NCI-H2171 (cell line): ENCODE data around the gene PRDM12.

Experiments
- DNase-seq: peaks from one replicate; lab custom pipeline; 2025; lab: John Stamatoyannopoulos, UW

Gene PRDM12

DNA sequence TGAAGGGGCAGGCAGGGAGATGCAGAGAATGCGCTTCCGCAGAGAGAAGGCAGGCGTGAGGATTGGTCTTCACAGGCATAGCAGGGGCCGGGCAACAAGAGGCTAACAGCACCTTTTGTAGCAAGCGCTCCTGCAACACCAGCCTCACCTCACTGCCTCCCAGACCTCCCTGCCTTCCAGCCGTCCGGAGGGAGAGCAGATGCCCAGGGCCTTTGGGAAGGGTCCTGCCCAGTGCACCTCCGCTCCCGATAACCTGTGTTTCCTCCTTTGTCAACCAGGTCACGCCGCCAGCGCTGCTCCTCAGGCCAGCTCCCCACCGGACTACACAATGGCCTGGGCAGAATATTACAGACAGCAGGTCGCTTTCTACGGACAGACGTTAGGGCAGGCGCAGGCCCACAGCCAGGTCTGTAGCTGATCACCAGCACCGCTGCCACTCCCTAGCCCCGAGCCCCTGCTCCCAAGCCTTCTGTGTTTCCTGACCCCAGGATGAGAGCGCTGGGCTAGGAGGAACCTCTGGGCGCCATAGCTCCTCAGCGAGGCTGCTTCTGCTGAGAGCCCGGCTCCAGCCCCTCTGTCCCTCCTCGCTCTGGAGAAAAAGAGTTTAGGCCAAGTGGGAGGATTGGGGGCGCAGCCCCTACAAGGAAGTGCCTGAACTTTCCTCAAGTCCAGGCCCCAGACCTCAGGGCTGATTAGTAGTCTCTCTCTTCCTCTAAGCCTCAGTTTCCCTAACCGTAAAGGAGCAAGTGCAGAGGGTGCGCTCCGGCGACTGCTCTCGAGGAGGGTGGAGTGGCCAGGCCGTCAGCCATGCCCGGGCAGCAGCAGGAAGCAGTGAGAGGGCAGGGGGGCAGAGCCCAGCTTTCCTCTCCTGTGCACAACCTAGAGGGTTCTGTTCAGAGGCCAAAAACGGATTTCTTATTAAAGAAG, 28.4 kb upstream of the PRDM12 start:
- no peak for DNase-seq

DNA sequence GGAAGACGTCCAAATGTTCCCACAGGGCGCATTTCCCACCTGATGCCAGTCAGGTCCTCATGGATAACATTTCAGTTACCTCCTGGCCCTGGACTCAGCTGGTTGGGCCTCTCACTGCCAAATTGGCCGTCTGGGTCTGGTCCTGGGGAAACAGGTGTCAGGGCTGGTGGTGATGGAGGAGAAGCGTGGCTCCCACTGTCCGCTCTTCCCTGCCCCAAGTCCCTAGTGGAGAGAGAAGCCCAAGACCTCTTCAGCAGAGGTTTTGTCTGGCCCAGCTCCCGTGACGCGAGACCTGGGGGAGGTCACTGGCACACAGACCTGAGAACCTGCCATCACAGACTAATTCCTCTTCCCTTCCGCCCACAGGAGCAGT, 27.8 kb upstream of the PRDM12 start:
- no peak for DNase-seq

DNA sequence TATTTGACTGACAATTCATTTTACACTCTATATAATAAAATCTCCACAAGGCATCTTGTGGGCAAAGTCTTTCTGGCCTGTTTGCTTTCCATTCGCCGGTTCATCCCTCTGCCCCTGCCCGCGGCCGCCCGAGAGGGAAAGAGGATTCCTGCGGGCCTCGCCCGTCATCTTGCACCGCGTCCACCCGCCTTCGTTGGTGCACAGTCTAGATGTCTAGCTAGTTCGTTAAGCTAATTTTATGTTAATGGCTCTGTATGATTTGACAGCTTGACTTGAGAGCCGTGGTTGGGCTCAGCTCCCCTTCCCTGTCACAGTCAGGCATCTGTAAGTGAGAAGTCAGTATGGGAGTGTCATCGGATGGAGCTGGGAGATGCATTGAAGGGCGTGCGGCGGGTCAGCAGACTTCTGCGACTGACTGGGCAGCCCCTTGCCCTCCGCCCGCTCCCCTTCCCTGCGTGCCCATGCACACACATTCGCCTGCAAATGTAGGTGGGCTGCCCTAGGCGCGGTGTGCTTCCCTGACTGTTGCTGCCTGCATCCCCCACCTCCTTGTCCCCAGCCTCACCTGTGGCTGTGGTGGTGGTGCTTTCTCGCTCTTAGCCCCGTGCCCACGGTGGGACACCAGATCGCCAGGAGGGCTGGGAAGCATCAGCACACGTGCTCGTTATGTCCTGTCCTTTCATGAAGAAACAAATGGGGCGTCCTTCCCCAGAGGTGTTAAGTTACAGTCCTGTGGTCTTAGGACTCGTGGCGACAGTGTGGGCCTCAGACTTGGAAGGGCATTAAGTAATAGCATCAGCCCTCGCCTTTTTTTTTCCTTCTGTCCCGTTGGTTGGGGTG, 25.9 kb upstream of the PRDM12 start:
- DNase-seq: no peak

DNA sequence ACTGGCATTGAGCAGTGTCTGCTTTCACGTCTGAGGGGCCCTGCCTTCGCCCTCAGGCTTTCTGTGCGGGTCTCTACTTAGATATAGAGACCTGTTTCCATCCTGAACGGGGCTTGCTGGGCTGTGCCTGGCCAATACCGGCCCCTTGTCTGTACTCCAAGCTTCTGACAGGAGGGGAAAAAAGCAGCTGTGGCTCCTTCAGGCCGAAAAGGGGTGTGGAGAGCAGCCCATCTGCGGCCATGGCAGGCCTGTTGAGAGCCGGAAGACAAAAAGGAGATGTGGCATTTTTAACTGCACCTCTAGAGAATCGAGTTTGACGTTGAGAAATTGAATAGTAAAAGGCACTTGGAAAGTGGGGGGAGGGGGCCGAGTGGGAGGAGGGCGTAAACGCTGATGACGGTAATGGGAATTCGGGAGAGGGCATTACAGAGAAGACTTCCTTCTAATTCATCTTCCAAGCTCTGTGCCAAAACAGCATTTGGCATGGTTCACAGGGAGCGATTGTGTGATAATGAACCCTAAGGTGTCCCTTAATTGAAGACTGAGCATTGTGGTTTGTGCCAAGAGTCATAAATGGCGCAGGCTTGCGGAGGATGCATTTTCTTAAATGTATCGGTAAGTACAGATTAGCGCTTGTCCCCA, 25.1 kb upstream of the PRDM12 start:
- no peak for DNase-seq

DNA sequence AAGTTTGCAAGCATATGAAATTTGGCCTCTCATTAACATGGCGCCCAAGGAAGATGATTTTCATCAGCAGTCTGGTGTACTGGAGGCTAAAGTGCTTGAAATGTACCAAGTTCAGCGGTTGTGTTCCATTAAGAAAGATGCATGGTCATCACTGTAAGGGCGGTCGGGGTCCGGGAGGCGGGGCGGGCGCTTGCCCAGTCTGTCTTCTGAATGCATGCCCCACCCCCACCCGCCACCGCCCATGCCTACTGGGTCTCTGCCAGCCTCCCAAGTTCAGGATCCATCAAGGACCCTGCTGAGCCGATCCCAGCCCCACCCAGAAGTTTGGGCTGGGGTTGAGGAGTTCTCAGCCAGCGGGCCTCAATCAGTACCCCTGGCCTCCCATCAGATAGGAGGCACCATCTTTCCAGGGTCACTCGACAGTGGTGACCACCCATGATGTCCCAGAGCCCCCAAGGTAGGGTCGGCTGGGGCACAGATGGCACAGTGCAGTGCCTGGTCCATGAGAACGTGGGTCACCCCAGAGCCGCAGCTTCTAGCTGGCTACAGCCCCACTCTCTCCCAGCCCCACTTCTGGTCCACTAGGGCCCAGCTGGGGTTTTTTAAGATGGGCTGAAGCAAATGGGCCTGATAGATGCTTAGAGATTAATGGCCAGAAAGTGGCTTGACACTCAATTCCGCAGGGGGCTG, 24.4 kb upstream of the PRDM12 start:
- no peak for DNase-seq

DNA sequence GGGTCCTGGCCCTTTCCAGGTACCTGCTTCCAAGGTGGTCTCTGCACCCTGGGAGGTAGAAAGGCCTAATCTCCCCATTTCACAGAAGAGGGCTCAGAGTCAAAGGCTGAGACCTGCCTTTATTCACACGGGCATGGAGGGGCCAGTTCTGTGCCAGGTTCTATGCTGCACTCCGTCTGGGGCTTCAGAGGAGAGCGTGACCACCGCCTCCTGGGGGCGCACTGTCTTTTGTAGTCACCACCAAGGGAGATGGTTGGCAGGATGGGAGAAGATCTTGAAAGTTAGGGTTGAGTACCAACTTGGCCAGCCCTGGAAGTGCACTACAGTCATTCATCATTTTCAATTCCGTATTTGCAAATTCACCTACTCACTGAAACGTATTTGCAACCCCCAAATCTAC, 23.7 kb upstream of the PRDM12 start:
- no peak for DNase-seq

DNA sequence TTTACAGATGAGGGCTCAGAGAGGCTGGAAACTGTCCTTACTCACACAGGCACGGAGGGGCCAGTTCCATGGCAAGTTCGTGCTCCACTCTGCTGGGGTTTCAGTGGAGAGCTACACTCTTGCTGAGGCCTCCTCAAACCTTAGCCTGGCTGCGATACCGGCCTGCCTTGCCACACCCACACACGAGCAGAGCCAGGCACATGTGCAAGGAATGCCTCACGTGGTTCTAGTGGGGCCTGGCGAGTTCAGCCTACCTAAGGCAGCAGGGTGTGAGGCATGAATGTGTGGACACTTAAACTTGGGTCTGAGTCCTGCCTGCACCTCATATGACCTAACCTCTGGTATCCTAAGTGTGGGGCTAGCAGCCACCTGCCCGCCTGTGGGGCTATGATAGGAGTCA, 21.5 kb upstream of the PRDM12 start:
- DNase-seq: no peak

DNA sequence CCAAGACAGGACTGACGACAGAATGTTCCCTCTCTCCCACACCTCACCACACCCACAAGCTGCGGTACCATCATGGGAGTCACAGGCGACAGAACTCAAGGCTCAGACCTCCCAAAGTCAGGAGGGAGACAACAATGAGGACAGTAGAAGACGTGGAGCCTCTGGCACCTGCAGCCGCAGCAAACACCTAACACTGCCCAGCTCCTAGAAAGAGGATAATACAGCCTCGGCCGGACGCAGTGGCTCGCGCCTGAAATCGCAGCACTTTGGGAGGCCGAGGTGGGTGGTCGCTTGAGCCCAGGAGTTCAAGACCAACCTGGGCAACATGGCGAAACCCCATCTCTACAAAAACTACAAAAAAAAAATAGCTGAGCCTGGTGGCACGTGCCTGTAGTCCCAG, 13.2 kb upstream of the PRDM12 start:
- no peak for DNase-seq

DNA sequence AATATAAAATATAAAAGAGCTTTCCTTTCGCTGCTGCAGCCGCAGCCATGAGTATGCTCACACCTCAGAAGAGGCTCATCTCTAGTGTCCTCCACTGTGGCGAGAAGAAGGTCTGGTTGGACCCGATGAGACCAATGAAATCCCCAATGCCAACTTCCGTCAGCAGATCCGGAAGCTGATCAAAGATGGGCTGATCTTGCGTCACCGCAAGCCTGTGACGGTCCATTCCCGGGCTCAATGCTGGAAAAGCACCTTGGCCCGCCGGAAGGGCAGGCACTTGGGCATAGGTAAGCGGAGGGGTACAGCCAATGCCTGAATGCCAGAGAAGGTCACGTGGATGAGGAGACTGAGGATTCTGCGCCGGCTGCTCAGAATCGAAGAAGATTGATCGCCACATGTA, 12.6 kb upstream of the PRDM12 start:
- no peak for DNase-seq

DNA sequence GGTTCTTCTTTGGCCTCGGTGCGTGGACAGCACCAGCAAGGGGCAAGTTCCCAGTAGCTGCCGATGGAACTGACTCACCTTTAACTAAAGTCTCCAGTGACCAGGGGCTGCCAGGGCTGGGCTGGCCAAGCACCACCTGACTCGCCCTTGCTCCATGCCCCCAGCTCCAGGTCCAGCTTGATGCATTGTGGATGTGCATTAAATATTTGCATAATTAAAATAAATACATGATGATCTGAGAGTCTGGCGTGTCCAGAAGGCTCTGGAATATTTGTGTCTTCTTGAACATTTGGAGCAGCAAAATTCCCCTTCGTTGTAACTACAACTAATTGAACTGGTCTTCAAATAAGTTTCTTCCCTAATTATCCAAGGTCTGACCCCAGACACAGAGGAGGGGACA, 9.5 kb upstream of the PRDM12 start:
- no peak for DNase-seq

DNA sequence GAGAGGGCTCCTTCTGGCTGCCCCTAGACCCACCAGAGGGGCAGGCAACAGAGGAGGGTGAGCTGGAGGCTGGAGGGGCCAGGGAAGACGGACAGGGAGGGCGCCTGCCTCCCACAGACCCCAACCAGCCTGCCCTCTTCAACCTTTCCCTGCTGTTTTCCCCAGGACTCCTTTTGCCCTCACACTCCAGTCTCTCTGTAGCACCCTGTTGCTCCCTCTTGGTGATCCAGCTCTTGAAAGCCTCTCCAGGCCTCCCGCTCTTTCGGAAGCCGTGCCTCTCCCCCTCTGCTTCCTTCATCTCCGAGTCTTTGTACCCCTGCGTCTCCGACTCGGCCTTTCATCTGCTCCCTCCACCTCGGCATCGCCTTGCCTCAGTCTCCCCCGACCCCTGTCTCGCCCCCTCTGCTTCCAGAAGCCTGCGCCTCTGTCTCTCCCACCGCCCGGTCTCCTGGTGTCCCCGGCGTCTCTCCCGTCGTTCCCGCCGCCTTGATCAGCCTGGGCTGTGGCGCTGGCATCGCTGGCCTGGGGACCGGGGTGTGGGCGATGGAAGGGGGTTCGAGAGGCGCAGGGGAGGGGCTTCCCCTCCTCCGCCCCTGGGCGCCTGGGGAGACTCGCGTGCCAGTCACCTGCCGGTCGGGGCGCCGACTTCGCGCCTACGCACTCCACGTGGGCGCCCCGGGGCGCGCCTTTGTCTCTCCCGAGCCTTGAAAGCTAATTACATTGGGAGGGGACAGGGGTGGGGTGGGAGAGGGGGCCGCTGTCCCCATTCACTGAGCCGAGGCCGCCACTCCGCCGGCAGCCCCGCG, 5.3 kb upstream of the PRDM12 start:
- DNase-seq: no peak

DNA sequence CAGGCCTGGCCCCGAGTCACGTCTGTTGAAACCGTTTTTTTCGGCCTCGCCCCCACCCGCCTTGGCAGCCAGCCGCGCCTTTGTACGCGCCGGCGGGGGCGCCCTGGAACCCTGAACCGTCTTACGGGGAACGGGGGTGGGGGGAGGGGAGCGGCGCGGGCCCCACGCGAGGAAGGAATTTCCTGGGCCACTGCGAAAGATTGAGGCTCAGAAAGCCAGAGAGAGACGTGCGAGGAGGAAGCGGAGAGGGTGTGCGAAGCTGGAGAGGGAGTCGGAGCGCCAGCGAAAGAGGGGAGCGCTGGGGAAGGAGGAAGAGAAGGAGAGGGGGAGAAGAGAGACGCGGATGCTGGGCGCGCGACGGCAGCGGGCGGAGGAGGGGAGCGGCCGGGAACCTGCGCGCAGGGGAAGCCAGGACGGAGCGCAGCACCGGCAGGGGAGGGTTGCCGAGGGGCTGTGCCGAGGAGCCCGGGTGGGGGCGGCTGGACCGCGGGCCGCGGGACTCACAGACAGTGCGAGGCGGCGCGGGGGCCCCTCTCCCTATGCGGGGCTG, 4.6 kb upstream of the PRDM12 start:
- peak; percentile 56 for DNase-seq

DNA sequence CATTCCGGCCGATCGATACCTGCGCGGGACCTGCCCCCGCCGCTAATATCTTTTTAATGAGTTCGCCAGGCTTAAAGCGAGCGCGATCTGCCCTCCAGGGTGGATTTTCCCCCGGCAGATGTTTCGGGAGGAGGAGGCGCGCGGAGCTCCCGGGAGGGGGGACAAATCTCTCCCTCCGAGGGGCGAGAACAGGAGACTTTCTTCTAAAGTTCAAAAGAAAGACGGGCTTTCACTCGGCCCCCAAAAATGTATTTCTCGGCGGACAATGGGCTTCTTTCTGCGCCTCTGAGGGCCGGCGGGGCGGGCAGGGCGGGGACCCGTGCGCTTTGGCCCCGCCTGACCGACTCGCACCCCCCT, 4.1 kb upstream of the PRDM12 start:
- no peak for DNase-seq

DNA sequence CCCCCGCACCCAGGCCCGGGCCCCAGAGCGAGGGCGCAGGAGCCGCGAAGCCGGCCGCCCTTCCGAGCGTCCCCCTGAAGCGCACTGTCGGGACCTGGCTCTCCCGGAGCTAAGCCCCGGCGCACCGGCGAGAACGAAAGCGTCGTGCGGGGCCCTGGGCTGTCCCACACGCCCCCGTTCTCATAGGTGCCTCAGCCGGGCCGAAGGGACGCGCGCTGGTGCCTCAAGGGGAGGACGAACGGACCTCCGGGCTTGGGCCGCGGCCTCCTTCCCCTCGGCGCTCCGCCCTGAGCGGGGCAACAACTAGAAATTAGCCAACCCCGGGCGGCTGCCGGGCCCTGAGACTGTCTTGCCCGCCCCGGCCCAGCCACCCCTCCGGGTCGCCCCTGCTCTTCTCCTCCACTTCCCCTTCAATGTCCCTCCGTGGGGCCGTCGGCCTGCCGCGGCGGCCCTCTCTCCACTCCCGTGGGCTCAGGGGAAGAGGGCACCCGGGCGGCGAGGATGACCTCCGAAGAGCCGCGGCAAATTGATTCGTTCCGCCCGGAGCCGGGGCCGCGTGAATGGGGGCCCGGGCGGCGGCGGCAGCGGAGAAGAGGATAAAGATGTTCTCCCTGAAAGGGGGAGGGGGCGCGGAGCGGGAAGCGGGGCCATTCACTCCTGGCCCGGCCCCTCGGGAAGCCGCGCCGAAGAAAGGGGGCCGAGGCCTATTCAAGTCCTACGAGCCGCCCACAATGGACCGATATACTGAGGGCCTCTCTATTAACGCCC, 3.5 kb upstream of the PRDM12 start:
- DNase-seq: no peak

DNA sequence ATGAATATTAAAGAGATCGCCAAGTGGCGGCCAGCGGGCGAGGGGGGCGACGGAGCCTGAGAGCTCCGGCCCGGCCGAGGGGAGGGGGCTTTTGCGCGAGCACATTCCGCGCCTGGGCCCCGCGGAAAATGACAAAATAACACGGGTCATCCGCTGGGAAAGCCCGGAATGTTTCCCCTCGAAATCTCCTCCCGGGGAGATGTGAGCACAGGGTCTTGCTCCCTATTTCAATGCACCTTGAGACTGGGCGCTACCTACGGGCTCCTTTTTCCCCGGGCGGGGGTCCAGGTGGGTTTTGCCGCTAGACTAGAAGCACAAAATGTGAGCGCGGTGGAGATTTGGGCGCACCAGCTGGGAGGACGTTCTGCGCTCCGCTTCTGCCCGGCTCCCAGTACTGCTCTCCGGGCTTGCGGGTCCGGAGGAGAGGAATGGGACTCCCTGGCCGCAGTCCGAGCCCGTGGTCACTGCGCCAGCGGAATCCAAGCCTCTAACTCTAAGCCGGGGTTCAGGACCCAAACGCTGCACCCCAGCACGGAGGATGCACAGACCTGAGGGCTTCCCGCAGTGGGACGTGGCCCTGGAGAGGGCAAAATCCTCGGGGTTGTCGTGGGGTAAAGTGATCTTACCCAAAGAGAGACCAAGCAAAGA, 2.8 kb upstream of the PRDM12 start:
- no peak for DNase-seq

DNA sequence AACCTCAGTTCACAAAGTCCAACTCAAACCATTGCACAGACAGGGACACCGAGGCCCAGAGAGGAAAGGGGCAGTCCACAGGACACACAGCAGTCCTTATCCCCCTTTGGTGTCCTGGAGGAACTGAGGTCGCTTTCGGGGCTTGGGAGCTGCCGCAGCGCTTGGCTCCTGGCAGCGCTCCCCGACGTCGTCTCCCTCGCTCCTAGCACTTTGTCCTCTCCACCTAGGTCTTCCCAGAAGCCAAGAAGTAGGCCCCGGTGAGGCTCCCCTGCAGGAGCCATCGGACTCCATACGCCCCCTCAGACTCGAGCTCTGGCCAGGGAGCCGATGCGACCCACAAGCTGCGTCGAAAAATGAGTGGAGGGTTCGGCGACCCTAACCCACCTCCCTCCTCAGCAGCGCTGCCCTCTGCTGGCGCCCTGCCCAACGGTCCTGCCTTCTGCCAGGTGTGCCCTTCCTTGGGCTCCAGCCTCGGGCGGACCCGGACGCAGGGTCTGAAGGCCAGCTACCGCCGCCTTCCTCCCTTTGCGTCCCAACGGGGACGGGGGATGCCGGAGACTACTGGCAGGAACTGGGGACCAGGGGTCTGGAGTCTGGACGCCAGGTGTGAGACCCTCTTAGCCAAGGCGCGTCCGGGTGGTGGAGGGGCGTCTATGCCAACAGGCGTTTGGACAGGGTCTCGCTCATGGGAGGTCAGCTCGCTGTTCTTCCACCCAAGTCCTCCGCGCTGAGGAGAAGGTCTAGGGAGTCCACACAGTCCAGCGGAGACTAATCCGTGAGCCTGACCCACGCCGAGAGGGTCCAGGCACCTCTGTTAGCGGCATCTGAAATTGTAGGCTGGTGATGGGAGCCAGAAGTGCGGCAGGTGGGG, 2.1 kb upstream of the PRDM12 start:
- no peak for DNase-seq

DNA sequence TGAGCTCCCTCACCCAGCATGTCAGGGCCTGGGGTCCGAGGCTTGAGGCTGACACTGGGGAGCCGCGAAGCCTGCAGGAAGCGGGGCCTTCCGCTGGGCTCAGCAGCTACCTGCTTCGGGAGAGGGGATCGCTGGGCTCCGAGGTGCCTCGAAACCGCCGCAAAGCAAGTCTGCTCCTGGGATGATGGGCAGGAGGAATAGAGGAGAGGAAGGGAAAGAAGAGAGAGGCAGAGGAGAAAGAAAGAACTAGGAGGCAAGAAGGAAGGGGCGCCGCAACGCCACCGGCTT, 1.5 kb upstream of the PRDM12 start:
- no peak for DNase-seq

DNA sequence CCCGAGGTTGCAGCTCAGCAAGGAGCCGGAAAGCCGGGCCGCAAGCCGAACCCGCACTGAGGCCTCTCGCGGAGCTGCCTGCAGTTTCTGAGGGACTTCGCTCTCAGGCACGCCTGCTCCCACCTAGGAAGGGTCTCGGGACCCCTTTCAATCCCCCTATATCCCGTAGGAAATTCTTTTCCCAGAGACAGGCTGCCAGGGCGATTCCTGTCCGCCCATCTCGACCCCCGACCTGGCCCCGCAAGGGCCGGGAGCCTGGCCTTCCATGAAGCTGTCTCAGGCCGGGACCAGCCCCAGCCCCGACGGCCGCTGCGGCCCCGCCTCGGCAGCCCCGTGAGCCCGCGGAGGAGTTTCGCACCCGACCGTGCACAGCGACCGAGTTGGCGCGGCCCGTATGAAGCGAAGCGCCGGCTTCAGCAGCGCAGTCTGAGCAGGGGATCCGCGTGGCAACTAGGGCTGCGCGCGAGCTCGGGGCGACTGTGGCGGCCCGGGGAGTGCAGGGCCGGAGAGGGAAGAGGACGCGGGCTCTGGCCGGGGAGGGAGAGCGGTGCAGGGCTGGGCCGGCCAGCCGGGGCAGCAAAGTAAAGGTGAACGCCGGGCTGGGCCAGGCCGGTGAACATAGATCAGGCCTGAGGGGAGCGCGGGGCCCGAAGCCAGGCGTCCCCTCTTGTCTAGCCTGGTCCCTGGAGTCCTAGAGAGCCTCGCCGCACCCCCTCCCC, 977 bp upstream of the PRDM12 start:
- no peak for DNase-seq

DNA sequence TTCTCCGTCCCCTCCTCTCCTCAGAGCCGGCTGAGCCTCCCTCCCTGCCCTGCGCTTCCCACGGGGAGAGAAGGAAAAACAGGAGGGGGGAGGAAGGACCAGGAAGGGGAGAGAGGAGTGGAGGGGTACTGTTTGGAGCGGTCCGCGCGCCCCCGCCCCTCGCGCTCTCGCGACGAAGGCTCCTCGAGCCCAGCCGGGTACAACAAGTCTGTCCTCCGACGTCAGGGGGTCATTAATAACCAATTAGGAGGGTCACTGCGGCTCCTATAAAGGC, 480 bp upstream of the PRDM12 start:
- DNase-seq: peak; percentile 33
